GM21786 (cell line): Measurements from ENCODE around the gene ZNF554.
"Not testable (repeated sequence)": the region's sequence is repeated elsewhere in the genome, so short reads cannot be mapped to it uniquely, and the experiment has no call there.

Source experiments
- ATAC-seq: cut with Tn5 transposase; IDR thresholded peaks from one replicate; pipeline ENCODE4 v1.9.1; 2021; ENCODE audit not compliant: unreplicated experiment

ZNF554 gene

GRCh38 chr19:2806736-2807378 lies 12.8 kb upstream of the ZNF554 start:
- ATAC-seq = no peak

GRCh38 chr19:2807379-2808128 lies 12.1 kb upstream of the ZNF554 start:
- ATAC-seq = no peak

- no peak for ATAC-seq
These were observed 11.3 kb upstream of the ZNF554 start for GRCh38 chr19:2808129-2808941.

- ATAC-seq = no peak
These were observed 10.1 kb upstream of the ZNF554 start for GRCh38 chr19:2809387-2810140.

- no peak for ATAC-seq
These were observed 9.3 kb upstream of the ZNF554 start for GRCh38 chr19:2810141-2811091.

GRCh38 chr19:2811221-2811722 lies 8.4 kb upstream of the ZNF554 start:
- no peak for ATAC-seq

GRCh38 chr19:2811735-2812413 lies 7.8 kb upstream of the ZNF554 start:
- no peak for ATAC-seq

- ATAC-seq = no peak
These were observed 7.0 kb upstream of the ZNF554 start for GRCh38 chr19:2812414-2813234.

- ATAC-seq = no peak
These were observed 6.2 kb upstream of the ZNF554 start for GRCh38 chr19:2813235-2814160.

- ATAC-seq = no peak
These were observed 5.2 kb upstream of the ZNF554 start for GRCh38 chr19:2814426-2814825.

- no peak for ATAC-seq
These were observed 4.5 kb upstream of the ZNF554 start for GRCh38 chr19:2815191-2815614.

GRCh38 chr19:2815923-2816322 lies 3.7 kb upstream of the ZNF554 start:
- ATAC-seq = no peak

- no peak for ATAC-seq
These were observed 3.0 kb upstream of the ZNF554 start for GRCh38 chr19:2816641-2817040.

- ATAC-seq = not testable (repeated sequence)
These were observed 2.3 kb upstream of the ZNF554 start for GRCh38 chr19:2817237-2817829.

GRCh38 chr19:2820112-2820702 lies 539 bp downstream of the ZNF554 start:
- no peak for ATAC-seq

- ATAC-seq = no peak
These were observed 3.2 kb downstream of the ZNF554 start for GRCh38 chr19:2822846-2823245.
